ENCODE results near the gene GPC5. TPM values are rescaled to one million over a fixed set of nuclear protein-coding genes. Genes with fewer than 3 reads are reported as not detected.

The GPC5 gene
- total and polyA plus RNA-seq, 2 donors (not counting 3 experiments of a cell fraction or from before 2014, with no cell fraction given): 0.59 to 0.97 TPM

- CTCF ChIA-PET: no interaction called here
- BruUV-seq (replicated peaks): no TSS peak
Observed at GRCh38 chr13:92613921-92614320, 1215.5 kb downstream of the GPC5 start.

More at GRCh38 chr13:92613921-92614320, 1215.5 kb downstream of the GPC5 start:
- Histone ChIP-seq H3K79me2 (ENCODE audit: control insufficient read depth, insufficient read depth, low read length) (no peaks in the 10 kb centered on the region), H3K9ac (replicated peaks; ENCODE audit: extremely low read depth, insufficient read depth, low read length) (no peak overlapping the region), H3K9me1 (replicated peaks; ENCODE audit: control insufficient read depth, extremely low read depth, insufficient read depth, low read length) (no peaks in the 10 kb centered on the region), H3K27ac (ENCODE audit: insufficient read depth, low read depth, low read length) (no peak overlapping the region), H3K36me3 (ENCODE audit: control insufficient read depth in 2 of 2, extremely low read depth in 1 of 2, insufficient read depth in 2 of 2, low read length in 2 of 2) (no peaks in the 10 kb centered on the region), H4K20me1 (replicated peaks; ENCODE audit: control insufficient read depth, extremely low read depth, insufficient read depth, low read length) (no peaks in the 10 kb centered on the region), H3K4me1 (ENCODE audit: control insufficient read depth, extremely low read depth, insufficient read depth, low read length) (no peaks in the 10 kb centered on the region), H3K4me2 (ENCODE audit: insufficient read depth, low read length) (no peak overlapping the region), H3K4me3 (replicated peaks in 1 of 3; ENCODE audit: insufficient read depth in 1 of 3, low read depth in 1 of 3, low read length in 3 of 3) (no peak overlapping the region), H3K9me3 (replicated peaks; ENCODE audit: control insufficient read depth, insufficient read depth, low read length) (peaks cover under 1% of the 10 kb centered on the region), H2AFZ (ENCODE audit: low read depth, low read length) (no peak overlapping the region), H3K27me3 (ENCODE audit: control insufficient read depth in 2 of 2, insufficient read depth in 2 of 2, low read length in 2 of 2) (no peaks in the 10 kb centered on the region)
- TF ChIP-seq JUN (IDR thresholded peaks at IDR 0.05; ENCODE audit: borderline replicate concordance, insufficient read depth, insufficient read length, low read depth): no peak
- TF ChIP-seq POLR2A (IDR thresholded peaks at IDR 0.05; ENCODE audit: low read depth, low read length): no peak
- TF ChIP-seq EZH2 (IDR thresholded peaks at IDR 0.05; ENCODE audit: borderline replicate concordance, low read depth, low read length, severe bottlenecking): no peak
- no peak for TF ChIP-seq CTCF (IDR thresholded peaks at IDR 0.05; ENCODE audit: extremely low read depth in 1 of 2, insufficient read depth in 1 of 2, low read depth in 1 of 2, low read length in 2 of 2)
- TF ChIP-seq POLR2AphosphoS5 (IDR thresholded peaks at IDR 0.05; ENCODE audit: insufficient read depth, low read depth, low read length): no peak
- no peak for TF ChIP-seq MAX (IDR thresholded peaks at IDR 0.05; ENCODE audit: insufficient read depth, insufficient read length)
- no peak for TF ChIP-seq FOS (IDR thresholded peaks at IDR 0.05; ENCODE audit: borderline replicate concordance, insufficient read depth, low read length)
- no peak for FAIRE-seq
- DNase-seq (ENCODE audit: low read depth, low spot score): no peak
- dilution Hi-C loops (cut with MboI; ENCODE audit: extremely low pct_ligation_motif_present, low sequenced_read_pairs): no loop called here
- intact Hi-C loops (cut with micrococcal nuclease): no loop called here
- POLR2A ChIA-PET: no interaction called here

Measured in endothelial cell of umbilical vein (primary cell).